H1 (cell line): ENCODE measurements around the gene SPATA33. TPM values are rescaled to one million over a fixed set of nuclear protein-coding genes. Genes with fewer than 3 reads are reported as not detected.

ENCODE experiments used
- CBX5 ChIP-seq: fragments of 300-800, 300-1000 bp; sonication (generic); IDR thresholded peaks from 2 replicates; pipeline ENCODE4 v1.7.1; 2016; ENCODE audit warnings: antibody characterized with exemption, low read length, low read depth
- CBX8 ChIP-seq: fragments of 300-800, 300-1000 bp; sonication (generic); IDR thresholded peaks from 2 replicates; pipeline ENCODE4 v1.7.1; 2016; ENCODE audit warnings: low read depth, low read length, borderline replicate concordance
- CTBP2 ChIP-seq: IDR thresholded peaks from 2 replicates; pipeline ENCODE4 v1.7.0; 2011; ENCODE audit warnings: borderline replicate concordance, mild to moderate bottlenecking, moderate library complexity, mixed read lengths, low read length; ENCODE audit not compliant: insufficient read depth, insufficient read length
- EGR1 ChIP-seq: IDR thresholded peaks from 2 replicates; pipeline ENCODE4 v1.6.1; 2011; ENCODE audit warnings: low read depth, low read length, borderline replicate concordance
- GTF2F1 ChIP-seq: IDR thresholded peaks from 2 replicates; pipeline ENCODE4 v1.6.1; 2012; ENCODE audit warnings: low read depth, low read length, improper control_type of control experiment, borderline replicate concordance
- HDAC6 ChIP-seq: IDR thresholded peaks from one replicate; pipeline ENCODE4 v1.7.1; 2012; ENCODE audit warnings: low read depth, mild to moderate bottlenecking, inconsistent platforms, low read length, moderate library complexity
- NANOG ChIP-seq: IDR thresholded peaks from 2 replicates; pipeline ENCODE4 v1.6.1; 2011; ENCODE audit warnings: low read length, low read depth, mild to moderate bottlenecking, inconsistent platforms; ENCODE audit not compliant: insufficient read depth, poor library complexity, severe bottlenecking
- NRF1 ChIP-seq: IDR thresholded peaks from 2 replicates; pipeline ENCODE4 v1.6.1; 2011; ENCODE audit warnings: mild to moderate bottlenecking, low read depth, low read length, improper control_type of control experiment
- POLR2AphosphoS5 ChIP-seq: IDR thresholded peaks from 2 replicates; pipeline ENCODE4 v1.6.1; 2011; ENCODE audit warnings: low read depth, low read length
- POU5F1 ChIP-seq: IDR thresholded peaks from 2 replicates; pipeline ENCODE4 v1.6.1; 2011; ENCODE audit warnings: low read depth, mild to moderate bottlenecking, low read length, moderate library complexity
- RFX5 ChIP-seq: IDR thresholded peaks from 2 replicates; pipeline ENCODE4 v1.6.1; 2011; ENCODE audit warnings: low read depth, low read length, improper control_type of control experiment, borderline replicate concordance
- RNF2 ChIP-seq: fragments of 200-900, 300-1000 bp; sonication (generic); IDR thresholded peaks from 2 replicates; pipeline ENCODE4 v1.7.1; 2016; ENCODE audit warnings: borderline replicate concordance, low read depth, mild to moderate bottlenecking, antibody characterized with exemption, low read length; ENCODE audit not compliant: poor library complexity, severe bottlenecking; ENCODE audit errors: missing control alignments
- RXRA ChIP-seq: IDR thresholded peaks from 2 replicates; pipeline ENCODE4 v1.6.1; 2011; ENCODE audit warnings: low read depth, mild to moderate bottlenecking, low read length, moderate library complexity; ENCODE audit not compliant: insufficient read depth
- SIX5 ChIP-seq: IDR thresholded peaks from 2 replicates; pipeline ENCODE4 v1.6.1; 2011; ENCODE audit warnings: mild to moderate bottlenecking, low read depth, low read length
- SP1 ChIP-seq: IDR thresholded peaks from 2 replicates; pipeline ENCODE4 v1.6.1; 2011; ENCODE audit warnings: low read depth, low read length
- SP2 ChIP-seq: IDR thresholded peaks from 2 replicates; pipeline ENCODE4 v1.6.1; 2012; ENCODE audit warnings: mild to moderate bottlenecking, low read length, inconsistent platforms
- SP4 ChIP-seq: IDR thresholded peaks from 2 replicates; pipeline ENCODE4 v1.6.1; 2012; ENCODE audit warnings: low read length, inconsistent platforms
- SRF ChIP-seq: IDR thresholded peaks from 2 replicates; pipeline ENCODE4 v1.6.1; 2011; ENCODE audit warnings: mild to moderate bottlenecking, low read depth, low read length, moderate library complexity
- TBP ChIP-seq: IDR thresholded peaks from 2 replicates; pipeline ENCODE4 v1.6.1; 2011; ENCODE audit warnings: low read depth, low read length, improper control_type of control experiment
- TCF12 ChIP-seq: IDR thresholded peaks from 2 replicates; pipeline ENCODE4 v1.6.1; 2011; ENCODE audit warnings: low read depth, mild to moderate bottlenecking, low read length
- YY1 ChIP-seq: IDR thresholded peaks from 2 replicates; pipeline ENCODE4 v1.6.1; 2011; ENCODE audit warnings: low read depth, mild to moderate bottlenecking, low read length
- polyA plus RNA-seq, 7 experiments: library from polyadenylated mRNA; depleted of rRNA in 3 of 7; stranded (reverse) in 5 of 7; unstranded in 2 of 7; fragments of >200 nt in 5 of 7; fragments of 200-250 nt in 2 of 7; gene quantifications; 1 replicate in 5 of 7; 2 replicates in 1 of 7; 4 replicates in 1 of 7; pipeline versions ENCODE4 v1.2.1 to v1.2.3, GENCODE V29; 2011 to 2013; ENCODE audit warnings: missing spikeins in 2 of 7, mixed read lengths in 2 of 7
- total RNA-seq: library from RNA; stranded (reverse); fragmentation: NEBNext Ultra II Directional; extraction: Animal tissue kit (Norgen Biotek cat#: 25700); gene quantifications from 2 replicates; pipeline ENCODE4 v1.2.1, GENCODE V29; 2021
- TF ChIP-seq, protein P1 (sequence below): IDR thresholded peaks from 2 replicates; pipeline ENCODE4 v1.6.1; 2012; ENCODE audit warnings: inconsistent platforms
- TF ChIP-seq, protein P2 (sequence below), 3 experiments: IDR thresholded peaks; 1 replicate in 2 of 3; 2 replicates in 1 of 3; pipeline versions ENCODE4 v1.5.1 to v1.6.1; 2011; ENCODE audit warnings: low read length in 3 of 3, mild to moderate bottlenecking in 3 of 3, inconsistent platforms in 2 of 3, low read depth in 1 of 3, moderate library complexity in 1 of 3; ENCODE audit not compliant: insufficient read depth in 1 of 3; ENCODE audit errors: control extremely low read depth in 1 of 3

Gene SPATA33
- total and polyA plus RNA-seq, 2 of the 8 experiments (the other 6 are each of a cell fraction or from before 2014, with no cell fraction given) = 5.4 to 16.9 TPM

DNA sequence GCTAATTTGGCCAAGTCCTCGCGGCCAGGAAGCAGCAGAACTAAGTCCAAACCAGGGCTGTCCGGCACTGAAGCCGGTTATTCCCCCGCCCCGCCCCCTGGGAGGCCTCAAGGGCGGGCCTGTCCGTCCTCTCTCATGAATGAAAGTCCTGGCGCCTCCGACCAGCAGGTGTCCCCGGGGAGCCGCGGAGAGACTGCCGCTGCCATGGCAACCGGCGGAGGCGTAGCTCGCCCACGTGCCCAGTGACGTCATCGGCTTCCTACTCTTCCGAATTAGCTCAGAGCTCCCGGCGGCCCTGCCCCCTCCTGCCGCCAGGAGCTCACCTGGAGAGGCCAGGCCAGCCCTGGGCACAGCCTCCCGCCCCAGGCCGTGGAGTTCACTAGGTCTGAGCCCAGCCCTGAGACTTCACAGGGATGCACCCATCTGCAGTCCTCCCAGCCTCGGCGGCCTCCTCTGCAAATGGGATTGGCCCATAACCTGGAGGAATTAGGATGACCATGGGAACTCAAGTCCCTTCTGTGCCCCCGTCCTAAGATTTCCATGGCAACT, 42.5 kb downstream of the SPATA33 start (continued):
- no peak for TF ChIP-seq CBX5
- no peak for TF ChIP-seq SIX5
- TF ChIP-seq GTF2F1 = no peak
- TF ChIP-seq RNF2 = no peak
- TF ChIP-seq CTBP2 = no peak
- TF ChIP-seq NRF1 = no peak
- 0 out of 2 replicates have a peak, but pooled peaks have one; percentile 29 for TF ChIP-seq TCF12
- TF ChIP-seq SP1 = peak; percentile 77; the same call in 1 of the 2 replicates
- peak; percentile 47; the same call in 1 of the 2 replicates for TF ChIP-seq TBP
- TF ChIP-seq, protein P1, sequence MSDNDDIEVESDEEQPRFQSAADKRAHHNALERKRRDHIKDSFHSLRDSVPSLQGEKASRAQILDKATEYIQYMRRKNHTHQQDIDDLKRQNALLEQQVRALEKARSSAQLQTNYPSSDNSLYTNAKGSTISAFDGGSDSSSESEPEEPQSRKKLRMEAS = peak; percentile 91
- no peak for TF ChIP-seq SP2
- no peak for TF ChIP-seq RXRA
- peak; percentile 98 for TF ChIP-seq EGR1
- TF ChIP-seq CBX8 = no peak
- TF ChIP-seq, protein P2, sequence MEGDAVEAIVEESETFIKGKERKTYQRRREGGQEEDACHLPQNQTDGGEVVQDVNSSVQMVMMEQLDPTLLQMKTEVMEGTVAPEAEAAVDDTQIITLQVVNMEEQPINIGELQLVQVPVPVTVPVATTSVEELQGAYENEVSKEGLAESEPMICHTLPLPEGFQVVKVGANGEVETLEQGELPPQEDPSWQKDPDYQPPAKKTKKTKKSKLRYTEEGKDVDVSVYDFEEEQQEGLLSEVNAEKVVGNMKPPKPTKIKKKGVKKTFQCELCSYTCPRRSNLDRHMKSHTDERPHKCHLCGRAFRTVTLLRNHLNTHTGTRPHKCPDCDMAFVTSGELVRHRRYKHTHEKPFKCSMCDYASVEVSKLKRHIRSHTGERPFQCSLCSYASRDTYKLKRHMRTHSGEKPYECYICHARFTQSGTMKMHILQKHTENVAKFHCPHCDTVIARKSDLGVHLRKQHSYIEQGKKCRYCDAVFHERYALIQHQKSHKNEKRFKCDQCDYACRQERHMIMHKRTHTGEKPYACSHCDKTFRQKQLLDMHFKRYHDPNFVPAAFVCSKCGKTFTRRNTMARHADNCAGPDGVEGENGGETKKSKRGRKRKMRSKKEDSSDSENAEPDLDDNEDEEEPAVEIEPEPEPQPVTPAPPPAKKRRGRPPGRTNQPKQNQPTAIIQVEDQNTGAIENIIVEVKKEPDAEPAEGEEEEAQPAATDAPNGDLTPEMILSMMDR (IDR thresholded peaks at IDR 0.05; ENCODE audit: control extremely low read depth in 1 of 3, insufficient read depth in 1 of 3, low read depth in 1 of 3, low read length in 3 of 3) = peak; percentile 22 to 56 (median 32)
- TF ChIP-seq SRF = no peak
- TF ChIP-seq HDAC6 = no peak
- no peak for TF ChIP-seq NANOG
- TF ChIP-seq RFX5 = no peak
- TF ChIP-seq POU5F1 = no peak
- peak; percentile 73 for TF ChIP-seq POLR2AphosphoS5
- peak; percentile 22; the same call in 1 of the 2 replicates for TF ChIP-seq YY1
- 0 out of 2 replicates have a peak, but pooled peaks have one; percentile 40 for TF ChIP-seq SP4
